ENCODE measurements around the gene ARHGAP44. TPM values are rescaled to one million over a fixed set of nuclear protein-coding genes. Genes with fewer than 3 reads are reported as not detected.

Gene ARHGAP44
- 10 to 100 TPM; 36.3 to 56.4 (median 41.8) TPM for total RNA-seq

- peak; percentile 67 to 94 for ATAC-seq (ENCODE audit: low FRiP score in 2 of 2)
- TF ChIP-seq EP300 (IDR thresholded peaks at IDR 0.05) (no peak), POLR2A (IDR thresholded peaks at IDR 0.05) (peak in 2 of 4 donors; percentile 36 to 79)
- Histone ChIP-seq H3K9me3 (no peaks in the 10 kb centered on the region), H3K36me3 (no peaks in the 10 kb centered on the region), H3K4me3 (peak within 1 kb of the TSS; percentile 31 to 81 (median 76)), H3K27ac (peak within 1 kb of the TSS; percentile 61 to 85 (median 82)), H3K4me1 (peaks cover 0 to 22% (median 7%) of the 10 kb centered on the region in 4 donors), H3K27me3 (peaks cover 0 to 9% (median 0%) of the 10 kb centered on the region in 4 donors)
- 1 to 4% methylated on average over 15 to 28 of the region's 86 CpGs for WGBS, 2 donors
- peak; percentile 61 to 93 for DNase-seq
Observed at GRCh38 chr17:12789481-12790248, at the start of gene ARHGAP44. TSS of gene ARHGAP44 (plus strand) at chr17:12789498. CDS start at chr17:12789839, 341 bp downstream.

- no peaks in the 10 kb centered on the region for H3K36me3 ChIP-seq
- peaks cover 0 to 25% (median 7%) of the 10 kb centered on the region in 4 donors for H3K4me1 ChIP-seq
- no peak overlapping the region for H3K27ac ChIP-seq
- 52 to 67% methylated on average over 4 of the region's 4 CpGs for WGBS, 2 donors
- no peak for TF ChIP-seq CTCF (IDR thresholded peaks at IDR 0.05)
- no peak for TF ChIP-seq EP300 (IDR thresholded peaks at IDR 0.05)
- no peak for TF ChIP-seq POLR2A (IDR thresholded peaks at IDR 0.05)
- TF ChIP-seq POLR2AphosphoS5 (IDR thresholded peaks at IDR 0.05), result no peak
- no peak for ATAC-seq (ENCODE audit: low FRiP score in 2 of 2)
- no peak overlapping the region for H3K4me3 ChIP-seq
- H3K27me3 ChIP-seq, result no peaks in the 10 kb centered on the region
- no peaks in the 10 kb centered on the region for H3K9me3 ChIP-seq
- DNase-seq, result no peak
Observed at GRCh38 chr17:12739500-12739899, 49.8 kb upstream of the ARHGAP44 start.

- WGBS, 2 donors, result 36 to 41% methylated on average over 3 of the region's 3 CpGs
- no peak for ATAC-seq (ENCODE audit: low FRiP score in 2 of 2)
- H3K27me3 ChIP-seq, result no peaks in the 10 kb centered on the region
- H3K4me1 ChIP-seq, result peaks cover 0 to 20% (median 7%) of the 10 kb centered on the region in 4 donors
- H3K36me3 ChIP-seq, result no peaks in the 10 kb centered on the region
- H3K4me3 ChIP-seq, result no peak overlapping the region
- no peaks in the 10 kb centered on the region for H3K9me3 ChIP-seq
- TF ChIP-seq CTCF (IDR thresholded peaks at IDR 0.05), result no peak
- TF ChIP-seq POLR2A (IDR thresholded peaks at IDR 0.05), result no peak
- no peak for TF ChIP-seq POLR2AphosphoS5 (IDR thresholded peaks at IDR 0.05)
- TF ChIP-seq EP300 (IDR thresholded peaks at IDR 0.05), result peak in 1 of 4 donors; percentile 57
- DNase-seq, result peak in 1 of 2 donors; percentile 57
- H3K27ac ChIP-seq, result no peak overlapping the region
Observed at GRCh38 chr17:12743046-12743445, 46.3 kb upstream of the ARHGAP44 start.

- Histone ChIP-seq H3K4me1 (peaks cover 0 to 20% (median 7%) of the 10 kb centered on the region in 4 donors), H3K36me3 (no peaks in the 10 kb centered on the region), H3K9me3 (no peaks in the 10 kb centered on the region), H3K27ac (no peak overlapping the region), H3K27me3 (no peaks in the 10 kb centered on the region), H3K4me3 (no peak overlapping the region)
- TF ChIP-seq EP300 (IDR thresholded peaks at IDR 0.05) (no peak), POLR2AphosphoS5 (IDR thresholded peaks at IDR 0.05) (no peak), POLR2A (IDR thresholded peaks at IDR 0.05) (no peak), CTCF (IDR thresholded peaks at IDR 0.05) (no peak)
- WGBS, 2 donors, result 74 to 76% methylated on average over 5 of the region's 5 CpGs
- ATAC-seq (ENCODE audit: low FRiP score in 2 of 2) (no peak), DNase-seq (peak in 1 of 2 donors; percentile 47)
Observed at GRCh38 chr17:12744298-12744697, 45.0 kb upstream of the ARHGAP44 start.

- DNase-seq (no peak), ATAC-seq (ENCODE audit: low FRiP score in 2 of 2) (no peak)
- H3K9me3 ChIP-seq, result no peaks in the 10 kb centered on the region
- peaks cover 0 to 20% (median 7%) of the 10 kb centered on the region in 4 donors for H3K4me1 ChIP-seq
- no peak overlapping the region for H3K27ac ChIP-seq
- H3K27me3 ChIP-seq, result no peaks in the 10 kb centered on the region
- no peak overlapping the region for H3K4me3 ChIP-seq
- no peak for TF ChIP-seq CTCF (IDR thresholded peaks at IDR 0.05)
- no peak for TF ChIP-seq POLR2A (IDR thresholded peaks at IDR 0.05)
- no peak for TF ChIP-seq POLR2AphosphoS5 (IDR thresholded peaks at IDR 0.05)
- no peak for TF ChIP-seq EP300 (IDR thresholded peaks at IDR 0.05)
- no peaks in the 10 kb centered on the region for H3K36me3 ChIP-seq
- 88 to 100% methylated on average over 1 of the region's 1 CpG for WGBS, 2 donors
Observed at GRCh38 chr17:12744786-12745185, 44.5 kb upstream of the ARHGAP44 start.
